ENCODE data around the gene KREMEN2.
"Not testable (repeated sequence)": the region's sequence is repeated elsewhere in the genome, so short reads cannot be mapped to it uniquely, and the experiment has no call there.

KREMEN2 gene

GRCh38 chr16:2963723-2964474 is at the start of gene KREMEN2:
TSS of gene KREMEN2 (plus strand) at chr16:2964275. CDS start at chr16:2964521, 246 bp downstream.
- no peak for DNase-seq (ENCODE audit: low read depth in 2 of 2)

GRCh38 chr16:2915196-2915929 is 48.7 kb upstream of the KREMEN2 start:
- DNase-seq (ENCODE audit: low read depth in 2 of 2), result no peak

GRCh38 chr16:2919511-2920255 is 44.4 kb upstream of the KREMEN2 start:
- DNase-seq (ENCODE audit: low read depth in 2 of 2), result peak in 1 of 2 donors; percentile 44

- no peak for DNase-seq (ENCODE audit: low read depth in 2 of 2)
These were observed 40.6 kb upstream of the KREMEN2 start for GRCh38 chr16:2923481-2923880.

- no peak for DNase-seq (ENCODE audit: low read depth in 2 of 2)
These were observed 38.9 kb upstream of the KREMEN2 start for GRCh38 chr16:2924901-2925755.

GRCh38 chr16:2925951-2926649 is 38.0 kb upstream of the KREMEN2 start:
- DNase-seq (ENCODE audit: low read depth in 2 of 2), result no peak

- DNase-seq (ENCODE audit: low read depth in 2 of 2), result no peak
These were observed 37.5 kb upstream of the KREMEN2 start for GRCh38 chr16:2926650-2926999.

GRCh38 chr16:2927010-2927646 is 36.9 kb upstream of the KREMEN2 start:
- peak; percentile 68 to 76 for DNase-seq (ENCODE audit: low read depth in 2 of 2)

- DNase-seq (ENCODE audit: low read depth in 2 of 2), result not testable (repeated sequence)
These were observed 35.9 kb upstream of the KREMEN2 start for GRCh38 chr16:2928151-2928550.

- no peak for DNase-seq (ENCODE audit: low read depth in 2 of 2)
These were observed 35.3 kb upstream of the KREMEN2 start for GRCh38 chr16:2928796-2929195.

GRCh38 chr16:2929693-2930092 is 34.4 kb upstream of the KREMEN2 start:
- DNase-seq (ENCODE audit: low read depth in 2 of 2), result no peak

- no peak for DNase-seq (ENCODE audit: low read depth in 2 of 2)
These were observed 33.8 kb upstream of the KREMEN2 start for GRCh38 chr16:2930236-2930635.

- not testable (repeated sequence) for DNase-seq (ENCODE audit: low read depth in 2 of 2)
These were observed 32.7 kb upstream of the KREMEN2 start for GRCh38 chr16:2931231-2931914.

- DNase-seq (ENCODE audit: low read depth in 2 of 2), result no peak
These were observed 30.9 kb upstream of the KREMEN2 start for GRCh38 chr16:2933136-2933535.

- no peak for DNase-seq (ENCODE audit: low read depth in 2 of 2)
These were observed 30.4 kb upstream of the KREMEN2 start for GRCh38 chr16:2933701-2934100.

GRCh38 chr16:2934450-2934849 is 29.6 kb upstream of the KREMEN2 start:
- no peak for DNase-seq (ENCODE audit: low read depth in 2 of 2)

- DNase-seq (ENCODE audit: low read depth in 2 of 2), result no peak
These were observed 27.6 kb upstream of the KREMEN2 start for GRCh38 chr16:2936436-2937011.

- no peak for DNase-seq (ENCODE audit: low read depth in 2 of 2)
These were observed 26.9 kb upstream of the KREMEN2 start for GRCh38 chr16:2937170-2937569.

- DNase-seq (ENCODE audit: low read depth in 2 of 2), result no peak
These were observed 25.9 kb upstream of the KREMEN2 start for GRCh38 chr16:2938206-2938605.

- no peak for DNase-seq (ENCODE audit: low read depth in 2 of 2)
These were observed 24.1 kb upstream of the KREMEN2 start for GRCh38 chr16:2939968-2940367.

Data from stimulated activated CD8-positive, alpha-beta memory T cell treated with anti-CD3 and anti-CD28 coated beads, Interleukin-7, amount 100 ng/mL, for 1 hour (primary cell).